Measurements from ENCODE around the gene EPOP.

DNA sequence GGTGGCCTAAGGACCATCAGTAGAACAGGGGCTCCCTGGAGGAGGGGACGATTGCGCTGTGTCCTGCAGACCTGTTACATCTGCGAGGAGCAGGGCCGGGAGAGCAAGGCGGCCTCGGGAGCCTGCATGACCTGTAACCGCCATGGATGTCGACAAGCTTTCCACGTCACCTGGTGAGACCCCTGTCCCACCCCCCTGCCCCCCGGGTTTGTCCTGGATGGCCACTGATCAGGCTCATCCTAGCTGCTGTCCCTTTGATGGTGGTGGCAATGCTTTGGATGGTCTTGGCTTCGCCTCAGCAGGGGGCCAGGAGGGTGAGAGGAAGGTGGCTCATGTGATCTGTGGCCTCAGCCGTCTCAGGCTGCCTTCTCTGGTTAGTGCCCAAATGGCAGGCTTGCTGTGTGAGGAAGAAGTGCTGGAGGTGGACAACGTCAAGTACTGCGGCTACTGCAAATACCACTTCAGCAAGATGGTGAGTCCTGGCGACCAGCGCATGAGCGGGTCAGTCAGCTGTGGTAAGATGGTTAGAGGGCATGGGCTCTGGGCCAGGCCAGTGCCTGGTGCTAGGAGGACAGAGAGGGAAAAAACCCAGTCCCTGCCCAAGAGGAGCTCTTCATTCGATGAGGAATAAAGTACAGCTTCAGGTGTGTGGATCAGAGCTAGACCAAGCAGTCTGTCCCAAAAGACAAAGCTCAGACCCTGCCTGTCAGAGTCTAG lies 34.5 kb upstream of the EPOP start:
- no peak for TF ChIP-seq POLR2A (IDR thresholded peaks at IDR 0.05)
- no peak for TF ChIP-seq CTCF (IDR thresholded peaks at IDR 0.05 in 4 of 5, conservative IDR thresholded peaks at IDR 0.05 in 1 of 5)

Measured in gastrocnemius medialis (tissue), 4 donors.